HL-60 (cell line): Measurements from ENCODE around the gene CRYGS.

ENCODE experiments used
- DNase-seq, 2 experiments: peaks; one replicate each; pipeline ENCODE4 v3.0.0-alpha.2; 2010 to 2020; ENCODE audit warnings: low read depth in 1 of 2, low spot score in 1 of 2
- H3K27ac ChIP-seq: fragments of 250-450 bp; sonication (Bioruptor Pico); replicated peaks from 2 replicates; pipeline ENCODE4 v1.5.1; 2020; ENCODE audit warnings: mild to moderate bottlenecking, moderate library complexity
- H3K27me3 ChIP-seq: fragments of 250-450 bp; sonication (Bioruptor Pico); 2 replicates; pipeline ENCODE4 v1.5.1; 2021; ENCODE audit warnings: mild to moderate bottlenecking, moderate library complexity; ENCODE audit not compliant: insufficient read depth, poor library complexity, severe bottlenecking
- H3K4me3 ChIP-seq: replicated peaks from 2 replicates; pipeline ENCODE4 v1.5.1; 2011; ENCODE audit warnings: mild to moderate bottlenecking, control low read depth, low read length; ENCODE audit not compliant: insufficient read depth
- GABPA ChIP-seq: IDR thresholded peaks from 2 replicates; pipeline ENCODE4 v1.6.1; 2012; ENCODE audit warnings: low read depth
- POLR2AphosphoS5 ChIP-seq: IDR thresholded peaks from 2 replicates; pipeline ENCODE4 v1.6.1; 2012; ENCODE audit warnings: low read depth
- SPI1 ChIP-seq: IDR thresholded peaks from 2 replicates; pipeline ENCODE4 v1.6.1; 2012; ENCODE audit warnings: low read depth, mild to moderate bottlenecking, borderline replicate concordance
- TF ChIP-seq, protein P1 (sequence below): IDR thresholded peaks from 2 replicates; pipeline ENCODE4 v1.6.1; 2012; ENCODE audit warnings: low read depth; ENCODE audit not compliant: insufficient replicate concordance
- TF ChIP-seq, protein P2 (sequence below): IDR thresholded peaks from one replicate; pipeline ENCODE4 v1.5.1; 2011; ENCODE audit warnings: low read length, control low read depth, inconsistent platforms; ENCODE audit not compliant: insufficient read depth

The CRYGS gene

DNA sequence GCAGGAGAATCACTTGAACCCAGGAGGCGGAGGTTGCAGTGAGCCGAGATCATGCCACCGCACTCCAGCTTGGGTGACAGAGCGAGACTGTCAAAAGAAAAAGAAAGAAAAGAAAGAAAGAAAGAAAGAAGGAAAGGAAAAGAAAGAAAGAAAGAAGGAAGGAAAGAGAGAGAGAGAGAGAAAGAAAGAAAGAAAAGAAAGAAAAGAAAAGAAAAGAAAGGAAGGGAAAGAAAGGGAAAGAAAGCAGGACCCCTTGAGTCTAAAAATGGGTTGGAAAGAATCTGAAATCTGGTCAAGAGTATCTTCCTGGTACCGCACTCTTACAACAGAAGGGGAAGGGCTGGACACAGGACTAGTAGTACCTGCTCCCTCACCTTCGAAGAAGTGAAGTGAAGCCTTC is 19.6 kb downstream of the CRYGS start:
- TF ChIP-seq, protein P1, sequence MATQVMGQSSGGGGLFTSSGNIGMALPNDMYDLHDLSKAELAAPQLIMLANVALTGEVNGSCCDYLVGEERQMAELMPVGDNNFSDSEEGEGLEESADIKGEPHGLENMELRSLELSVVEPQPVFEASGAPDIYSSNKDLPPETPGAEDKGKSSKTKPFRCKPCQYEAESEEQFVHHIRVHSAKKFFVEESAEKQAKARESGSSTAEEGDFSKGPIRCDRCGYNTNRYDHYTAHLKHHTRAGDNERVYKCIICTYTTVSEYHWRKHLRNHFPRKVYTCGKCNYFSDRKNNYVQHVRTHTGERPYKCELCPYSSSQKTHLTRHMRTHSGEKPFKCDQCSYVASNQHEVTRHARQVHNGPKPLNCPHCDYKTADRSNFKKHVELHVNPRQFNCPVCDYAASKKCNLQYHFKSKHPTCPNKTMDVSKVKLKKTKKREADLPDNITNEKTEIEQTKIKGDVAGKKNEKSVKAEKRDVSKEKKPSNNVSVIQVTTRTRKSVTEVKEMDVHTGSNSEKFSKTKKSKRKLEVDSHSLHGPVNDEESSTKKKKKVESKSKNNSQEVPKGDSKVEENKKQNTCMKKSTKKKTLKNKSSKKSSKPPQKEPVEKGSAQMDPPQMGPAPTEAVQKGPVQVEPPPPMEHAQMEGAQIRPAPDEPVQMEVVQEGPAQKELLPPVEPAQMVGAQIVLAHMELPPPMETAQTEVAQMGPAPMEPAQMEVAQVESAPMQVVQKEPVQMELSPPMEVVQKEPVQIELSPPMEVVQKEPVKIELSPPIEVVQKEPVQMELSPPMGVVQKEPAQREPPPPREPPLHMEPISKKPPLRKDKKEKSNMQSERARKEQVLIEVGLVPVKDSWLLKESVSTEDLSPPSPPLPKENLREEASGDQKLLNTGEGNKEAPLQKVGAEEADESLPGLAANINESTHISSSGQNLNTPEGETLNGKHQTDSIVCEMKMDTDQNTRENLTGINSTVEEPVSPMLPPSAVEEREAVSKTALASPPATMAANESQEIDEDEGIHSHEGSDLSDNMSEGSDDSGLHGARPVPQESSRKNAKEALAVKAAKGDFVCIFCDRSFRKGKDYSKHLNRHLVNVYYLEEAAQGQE = no peak
- TF ChIP-seq GABPA = no peak
- TF ChIP-seq POLR2AphosphoS5 = no peak
- TF ChIP-seq, protein P2, sequence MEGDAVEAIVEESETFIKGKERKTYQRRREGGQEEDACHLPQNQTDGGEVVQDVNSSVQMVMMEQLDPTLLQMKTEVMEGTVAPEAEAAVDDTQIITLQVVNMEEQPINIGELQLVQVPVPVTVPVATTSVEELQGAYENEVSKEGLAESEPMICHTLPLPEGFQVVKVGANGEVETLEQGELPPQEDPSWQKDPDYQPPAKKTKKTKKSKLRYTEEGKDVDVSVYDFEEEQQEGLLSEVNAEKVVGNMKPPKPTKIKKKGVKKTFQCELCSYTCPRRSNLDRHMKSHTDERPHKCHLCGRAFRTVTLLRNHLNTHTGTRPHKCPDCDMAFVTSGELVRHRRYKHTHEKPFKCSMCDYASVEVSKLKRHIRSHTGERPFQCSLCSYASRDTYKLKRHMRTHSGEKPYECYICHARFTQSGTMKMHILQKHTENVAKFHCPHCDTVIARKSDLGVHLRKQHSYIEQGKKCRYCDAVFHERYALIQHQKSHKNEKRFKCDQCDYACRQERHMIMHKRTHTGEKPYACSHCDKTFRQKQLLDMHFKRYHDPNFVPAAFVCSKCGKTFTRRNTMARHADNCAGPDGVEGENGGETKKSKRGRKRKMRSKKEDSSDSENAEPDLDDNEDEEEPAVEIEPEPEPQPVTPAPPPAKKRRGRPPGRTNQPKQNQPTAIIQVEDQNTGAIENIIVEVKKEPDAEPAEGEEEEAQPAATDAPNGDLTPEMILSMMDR = no peak
- no peak for TF ChIP-seq SPI1
- Histone ChIP-seq H3K27ac (no peak overlapping the region), H3K27me3 (no peaks in the 10 kb centered on the region), H3K4me3 (no peak overlapping the region)
- no peak for DNase-seq

DNA sequence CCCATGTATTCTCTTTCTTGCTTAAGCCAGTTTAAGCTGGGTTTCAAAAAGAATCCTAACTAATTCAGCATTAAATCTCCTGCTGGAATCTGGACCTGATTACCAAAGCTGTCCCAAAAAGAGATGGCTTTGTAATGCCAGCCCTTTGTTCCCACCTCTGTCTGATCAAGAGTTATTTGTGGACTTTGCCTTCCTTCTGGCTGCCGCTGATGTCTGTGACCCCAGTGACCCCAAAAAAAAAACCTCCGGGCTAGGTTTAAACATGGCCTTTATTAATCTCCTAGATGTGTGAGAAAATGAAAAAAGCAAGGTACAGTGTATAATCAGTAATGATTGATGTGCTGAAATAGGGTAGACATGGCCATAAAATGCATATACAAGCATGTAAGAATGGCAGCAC is 20.7 kb downstream of the CRYGS start:
- no peak overlapping the region for H3K27ac ChIP-seq

DNA sequence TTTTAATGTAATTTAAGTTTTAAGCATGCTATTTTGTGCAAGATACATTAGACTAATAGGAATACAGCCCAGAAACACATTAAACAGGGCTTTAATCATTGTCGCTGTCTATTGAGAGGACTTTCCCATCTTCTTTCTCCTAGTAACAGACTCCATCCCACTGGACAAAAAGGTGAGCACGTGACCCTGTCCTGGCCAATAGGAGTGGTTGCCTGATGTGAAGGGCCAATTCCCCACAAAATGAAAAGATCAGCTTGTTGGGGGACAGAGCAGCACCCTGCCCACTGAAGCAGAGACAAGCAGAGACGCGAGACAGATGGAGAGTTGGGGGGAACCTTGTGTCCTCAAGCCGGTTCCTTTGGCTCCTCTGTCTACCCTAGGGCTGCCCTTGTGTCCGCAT is 21.2 kb downstream of the CRYGS start:
- no peak overlapping the region for H3K4me3 ChIP-seq
- TF ChIP-seq POLR2AphosphoS5 = no peak
- TF ChIP-seq, protein P1 = no peak
- TF ChIP-seq, protein P2 = no peak
- no peak for TF ChIP-seq SPI1
- TF ChIP-seq GABPA = no peak
- no peak for DNase-seq
- H3K27me3 ChIP-seq = no peaks in the 10 kb centered on the region
- H3K27ac ChIP-seq = no peak overlapping the region

More for the DNA sequence above, 20.7 kb downstream of the CRYGS start:
- TF ChIP-seq, protein P1 = no peak
- TF ChIP-seq POLR2AphosphoS5 (no peak), GABPA (no peak)
- TF ChIP-seq, protein P2 = no peak
- no peak for DNase-seq
- Histone ChIP-seq H3K27me3 (no peaks in the 10 kb centered on the region), H3K4me3 (no peak overlapping the region)
